NCI-H1694 (cell line): ENCODE data around the gene DBN1.

Experiments used
- DNase-seq: peaks from one replicate; lab custom pipeline; 2025; lab: John Stamatoyannopoulos, UW

Gene DBN1

GRCh38 chr5:177443144-177443983, 30.1 kb downstream of the DBN1 start:
- DNase-seq: no peak

GRCh38 chr5:177442066-177442826, 31.2 kb downstream of the DBN1 start:
- no peak for DNase-seq

GRCh38 chr5:177440990-177441780, 32.2 kb downstream of the DBN1 start:
- DNase-seq: no peak

GRCh38 chr5:177440211-177440989, 33.0 kb downstream of the DBN1 start:
- no peak for DNase-seq

- no peak for DNase-seq
Measured at GRCh38 chr5:177439518-177440053, 33.8 kb downstream of the DBN1 start.

GRCh38 chr5:177438468-177438867, 35.0 kb downstream of the DBN1 start:
- no peak for DNase-seq

- no peak for DNase-seq
Measured at GRCh38 chr5:177437623-177438022, 35.8 kb downstream of the DBN1 start.

- DNase-seq: no peak
Measured at GRCh38 chr5:177435847-177436536, 37.4 kb downstream of the DBN1 start.

GRCh38 chr5:177434942-177435738, 38.3 kb downstream of the DBN1 start:
- no peak for DNase-seq

- no peak for DNase-seq
Measured at GRCh38 chr5:177434437-177434836, 39.0 kb downstream of the DBN1 start.

- no peak for DNase-seq
Measured at GRCh38 chr5:177433658-177434217, 39.7 kb downstream of the DBN1 start.

GRCh38 chr5:177432839-177433657, 40.4 kb downstream of the DBN1 start:
- DNase-seq: no peak

GRCh38 chr5:177432143-177432838, 41.1 kb downstream of the DBN1 start:
- DNase-seq: no peak

GRCh38 chr5:177431317-177432142, 41.9 kb downstream of the DBN1 start:
- no peak for DNase-seq

GRCh38 chr5:177430972-177431316, 42.5 kb downstream of the DBN1 start:
- DNase-seq: no peak

- DNase-seq: no peak
Measured at GRCh38 chr5:177430140-177430951, 43.1 kb downstream of the DBN1 start.
